Globus pallidus (tissue), 1 donor: ENCODE data around the gene ELF5.

Experiments
- DNase-seq: peaks from one replicate; pipeline ENCODE4 v3.0.0-alpha.2; 2015; ENCODE audit warnings: low spot score

The ELF5 gene

DNA sequence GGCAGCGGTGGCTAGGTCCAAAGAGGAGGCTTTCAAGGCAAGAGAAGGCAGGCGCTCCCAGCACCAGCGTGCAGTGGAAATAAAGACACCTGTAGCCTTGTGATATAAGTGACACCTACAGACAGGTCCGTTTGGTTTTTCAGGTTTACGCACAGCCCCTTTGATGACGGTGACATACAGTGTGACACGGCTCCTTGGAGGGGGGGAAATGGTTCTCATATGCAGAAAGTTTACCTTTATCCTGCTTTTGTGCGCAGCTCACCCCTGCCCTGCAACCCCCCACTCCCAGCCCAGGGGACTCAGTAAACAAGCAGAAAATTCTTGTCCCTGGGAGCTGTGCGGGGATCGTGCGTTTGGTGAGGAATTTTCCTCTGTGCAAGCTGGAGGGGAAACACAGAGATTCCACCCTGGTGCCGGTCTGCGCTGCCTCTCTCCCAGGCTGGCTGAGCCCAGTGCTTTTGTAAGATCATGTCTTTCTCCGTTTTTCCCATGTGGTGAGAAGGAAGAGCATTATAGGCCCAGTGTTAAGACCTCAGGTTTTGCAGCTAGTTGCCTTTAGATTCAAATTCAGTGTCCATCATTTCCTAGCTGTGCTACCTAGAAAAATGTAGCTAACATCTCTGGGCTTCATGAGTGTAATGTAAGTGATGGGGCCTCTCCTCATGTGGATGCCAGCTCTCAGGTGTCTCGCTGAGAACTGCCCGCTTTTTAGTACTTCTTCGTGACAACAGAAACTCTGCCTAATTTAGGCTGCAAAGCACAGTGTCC, at the start of gene ELF5:
Gene ELF5, minus strand, starts transcription at position 113 of the 768 bp plus-strand sequence. CDS start 8,045 bp downstream, outside the sequence.
- DNase-seq, result no peak

DNA sequence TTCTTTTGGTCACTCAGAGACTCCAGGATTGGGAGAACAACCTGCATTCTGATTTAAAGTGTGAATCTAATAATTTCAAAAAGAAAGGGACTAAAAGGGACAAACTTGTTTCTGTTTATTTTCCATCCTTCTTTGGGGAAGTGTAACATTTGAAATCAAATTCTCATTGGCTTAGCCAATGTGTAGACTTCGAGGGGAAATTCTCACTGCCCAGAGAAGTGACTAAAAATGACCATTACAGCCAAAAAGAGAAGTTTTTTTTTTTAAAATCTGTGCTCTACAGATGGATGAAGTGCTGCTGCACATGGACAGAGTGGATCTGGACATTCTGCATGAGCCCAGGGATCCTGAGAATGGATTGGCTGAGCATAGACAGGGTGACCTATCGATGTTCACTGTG, 49.4 kb upstream of the ELF5 start:
- no peak for DNase-seq

DNA sequence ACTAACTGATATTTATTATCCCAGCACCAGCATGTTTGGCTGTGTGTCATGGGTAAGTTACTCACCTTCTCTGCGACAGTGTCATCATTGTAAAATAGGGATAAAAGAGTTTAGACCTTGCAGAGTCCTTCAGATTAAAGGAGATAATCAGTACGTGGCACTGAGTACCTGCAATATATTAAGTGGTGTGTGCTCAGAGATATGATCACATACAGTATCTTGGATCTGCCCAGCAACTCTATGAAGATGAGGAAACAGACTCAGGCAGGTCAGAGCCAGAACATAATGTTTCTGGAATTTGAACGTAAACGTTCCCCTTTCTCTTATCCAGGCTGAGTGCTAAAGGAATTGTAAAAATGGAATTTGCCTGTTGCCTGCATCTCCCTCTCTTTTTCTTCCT, 46.9 kb upstream of the ELF5 start:
- no peak for DNase-seq

DNA sequence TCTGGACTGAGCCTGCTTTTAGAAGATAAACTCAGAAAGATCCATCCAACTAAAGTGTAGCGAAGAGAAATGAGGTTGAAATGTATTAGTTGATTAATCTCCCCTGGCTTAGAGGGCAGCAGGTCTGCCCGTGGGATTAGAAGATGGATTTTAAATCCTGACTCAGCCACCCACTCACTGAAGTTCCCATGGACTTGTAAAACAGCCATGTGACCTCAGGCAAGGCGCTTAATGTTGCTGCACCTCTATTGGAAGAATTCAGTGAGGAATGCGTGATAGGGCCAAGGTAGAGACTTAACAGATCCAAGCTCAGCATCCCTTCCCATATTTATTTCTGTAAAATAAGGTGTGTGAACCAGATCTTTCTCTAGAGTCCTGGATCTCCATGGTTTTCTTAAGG, 45.1 kb upstream of the ELF5 start:
- no peak for DNase-seq

DNA sequence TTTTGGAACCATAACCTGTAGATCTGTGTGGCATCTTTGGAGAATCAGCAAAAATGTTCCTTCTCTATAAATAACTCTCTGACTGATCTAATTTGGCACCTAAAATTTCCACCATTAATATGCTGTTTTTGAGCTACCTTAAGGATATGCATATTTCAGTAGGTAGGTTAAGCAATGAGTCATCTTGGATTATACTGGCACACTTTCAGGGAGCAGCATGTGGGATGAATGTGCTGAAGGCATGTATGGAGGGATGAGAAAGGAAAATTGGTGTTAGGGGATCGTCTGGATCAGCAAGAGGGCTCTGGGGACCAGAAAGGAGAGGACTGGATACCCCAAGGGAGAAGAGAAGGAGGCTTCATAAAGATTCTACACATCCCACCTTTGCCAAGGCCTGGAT, 44.6 kb upstream of the ELF5 start:
- no peak for DNase-seq

- peak; percentile 60 for DNase-seq
These were observed 38.7 kb upstream of the ELF5 start for GRCh38 chr11:34552270-34552669.

- no peak for DNase-seq
These were observed 35.7 kb upstream of the ELF5 start for GRCh38 chr11:34549271-34549670.

GRCh38 chr11:34548278-34548677, 34.7 kb upstream of the ELF5 start:
- DNase-seq, result no peak

DNA sequence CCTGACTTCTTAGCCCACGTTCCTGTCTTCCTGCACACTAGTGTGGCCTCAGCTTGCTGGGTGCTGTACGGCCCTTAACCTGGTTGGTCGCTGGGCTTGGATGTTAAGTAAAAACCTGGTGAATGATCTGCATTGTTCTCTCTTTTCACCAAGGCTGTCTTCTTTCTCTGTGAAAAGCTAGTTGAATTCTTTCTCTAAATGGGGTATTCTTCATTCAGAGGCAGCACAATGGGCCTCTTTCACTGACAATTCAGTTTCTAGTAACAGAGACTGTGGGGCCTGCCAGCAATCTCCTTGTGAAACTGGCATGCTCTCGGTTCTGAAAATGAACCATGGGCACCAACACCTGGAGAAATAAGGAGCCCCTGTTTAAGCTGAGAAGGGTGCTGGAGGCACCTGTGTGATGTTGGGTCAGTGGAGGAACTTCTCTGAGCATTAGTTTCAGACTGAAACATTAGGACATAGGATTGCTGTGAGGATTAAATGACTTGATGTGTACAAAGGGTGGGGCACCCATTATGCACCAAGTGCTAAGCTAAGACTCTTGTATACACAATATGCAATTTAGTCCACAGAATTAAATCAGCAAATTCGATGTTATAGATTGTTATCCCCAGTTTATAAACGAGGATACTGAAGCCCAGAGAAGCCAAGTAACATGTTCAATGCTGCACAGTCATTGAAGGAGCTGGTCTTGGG, 33.1 kb upstream of the ELF5 start:
- DNase-seq, result peak; percentile 96

GRCh38 chr11:34542089-34542488, 28.5 kb upstream of the ELF5 start:
- DNase-seq, result no peak

- DNase-seq, result no peak
These were observed 27.3 kb upstream of the ELF5 start for GRCh38 chr11:34540870-34541269.

DNA sequence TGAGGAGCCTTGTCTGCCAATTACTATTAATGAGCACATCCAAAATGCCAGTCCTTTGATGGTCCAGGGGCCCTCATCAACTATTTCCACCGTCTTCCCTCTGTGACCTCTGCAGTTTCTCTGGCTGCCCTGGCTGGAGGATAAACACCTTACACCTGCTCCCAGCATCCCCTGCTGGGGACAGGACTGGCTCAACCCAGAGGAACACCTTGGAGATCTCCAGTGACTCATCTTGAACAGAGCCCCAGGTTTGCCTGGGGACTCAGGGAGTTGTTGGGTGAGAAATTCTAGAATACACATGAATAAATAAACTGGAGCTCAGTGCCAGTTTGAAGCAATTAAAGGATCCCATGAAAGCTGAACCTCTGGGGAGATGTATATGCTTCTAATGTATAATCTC, 24.0 kb upstream of the ELF5 start:
- no peak for DNase-seq

- no peak for DNase-seq
These were observed 22.5 kb upstream of the ELF5 start for GRCh38 chr11:34536056-34536455.

- no peak for DNase-seq
These were observed 21.2 kb upstream of the ELF5 start for GRCh38 chr11:34534826-34535225.

DNA sequence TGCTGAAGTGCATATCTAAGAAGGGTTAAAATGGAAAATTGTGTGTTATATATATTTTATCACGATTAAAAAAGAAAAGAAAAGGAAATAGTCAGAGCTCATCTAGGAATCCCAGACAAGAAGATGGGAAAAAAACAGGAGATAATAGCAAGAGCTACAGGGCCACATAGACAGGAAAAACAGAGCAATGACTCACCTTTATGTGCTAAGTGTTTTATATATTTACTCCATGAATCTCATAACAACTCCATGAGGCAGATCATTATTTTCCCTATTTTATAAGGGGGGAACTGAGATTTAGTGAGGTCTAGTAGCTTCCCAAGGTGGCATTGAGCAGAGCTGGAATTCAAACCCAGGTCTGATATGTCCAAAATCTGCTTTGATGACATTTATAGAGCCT, 18.1 kb upstream of the ELF5 start:
- no peak for DNase-seq

DNA sequence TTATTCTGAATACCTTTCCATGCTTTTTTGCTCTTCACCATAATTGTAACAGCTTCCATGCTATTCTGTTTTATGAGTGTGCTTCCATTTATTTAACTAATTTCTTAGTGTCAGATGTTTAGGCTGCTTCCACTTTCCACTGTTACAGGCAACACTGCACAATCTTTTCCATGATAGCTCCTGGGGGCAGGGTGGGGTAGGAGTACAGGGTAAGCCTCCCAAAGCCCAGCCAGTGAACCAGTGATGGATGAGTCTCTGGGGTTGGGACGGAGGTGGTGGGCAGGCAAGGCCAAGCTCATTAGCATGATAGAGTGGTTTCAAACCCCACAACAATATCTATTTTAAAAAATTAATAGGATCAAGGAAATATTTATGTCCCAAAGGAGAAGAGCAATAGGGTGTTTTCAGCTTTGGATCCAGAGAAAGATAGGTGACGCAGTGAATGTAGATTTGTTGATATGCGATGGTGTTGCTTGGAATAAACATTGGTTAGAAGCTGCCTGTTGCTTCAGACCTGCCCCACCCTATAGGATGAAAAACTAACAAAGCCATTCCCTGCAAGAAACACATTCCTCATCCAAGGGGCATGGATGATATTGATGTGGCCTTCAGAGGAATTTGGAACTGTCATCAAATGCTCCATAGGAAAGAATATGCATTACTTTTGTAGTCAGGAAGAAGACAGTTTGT, 17.1 kb upstream of the ELF5 start:
- DNase-seq, result no peak

DNA sequence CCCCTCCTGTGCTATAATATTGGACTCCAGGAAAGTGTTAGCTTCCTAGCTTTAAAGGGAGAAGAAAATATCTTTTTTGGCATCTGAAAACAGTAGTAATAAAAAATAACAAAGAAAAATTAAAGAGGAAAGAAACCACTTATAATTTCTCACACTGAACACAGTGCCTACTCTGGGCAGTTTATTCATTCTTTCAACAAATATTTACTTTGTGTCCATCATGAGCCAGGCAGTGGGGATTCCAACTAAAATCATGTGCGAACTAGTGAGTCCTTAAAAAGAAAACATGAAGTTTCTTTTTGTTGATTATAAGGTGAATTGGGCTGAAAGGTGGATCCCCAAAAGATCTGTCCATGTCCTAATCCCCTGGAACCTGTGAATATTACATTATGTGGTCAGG, 16.0 kb upstream of the ELF5 start:
- no peak for DNase-seq

DNA sequence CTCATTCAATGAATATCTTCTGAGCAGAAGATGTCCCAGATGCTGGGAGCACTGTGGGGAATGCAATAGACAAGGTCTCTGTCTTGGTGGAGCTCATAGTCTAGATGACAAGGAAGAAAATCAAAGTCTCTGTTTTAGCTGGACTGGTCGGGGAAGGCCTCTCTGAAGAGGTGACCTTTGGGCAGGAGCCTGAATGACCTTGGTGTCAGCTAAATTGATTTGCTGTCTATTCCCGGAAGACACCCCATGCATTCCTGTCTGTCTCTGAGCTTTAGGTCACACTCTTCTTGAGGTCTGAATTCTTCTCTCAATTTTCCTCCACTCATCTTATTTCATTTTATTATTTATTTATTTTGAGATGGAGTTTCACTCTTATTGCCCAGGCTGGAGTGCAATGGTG, 14.5 kb upstream of the ELF5 start:
- DNase-seq, result no peak

- DNase-seq, result no peak
These were observed 12.5 kb upstream of the ELF5 start for GRCh38 chr11:34525888-34526657.

- no peak for DNase-seq
These were observed 11.5 kb upstream of the ELF5 start for GRCh38 chr11:34525098-34525497.

DNA sequence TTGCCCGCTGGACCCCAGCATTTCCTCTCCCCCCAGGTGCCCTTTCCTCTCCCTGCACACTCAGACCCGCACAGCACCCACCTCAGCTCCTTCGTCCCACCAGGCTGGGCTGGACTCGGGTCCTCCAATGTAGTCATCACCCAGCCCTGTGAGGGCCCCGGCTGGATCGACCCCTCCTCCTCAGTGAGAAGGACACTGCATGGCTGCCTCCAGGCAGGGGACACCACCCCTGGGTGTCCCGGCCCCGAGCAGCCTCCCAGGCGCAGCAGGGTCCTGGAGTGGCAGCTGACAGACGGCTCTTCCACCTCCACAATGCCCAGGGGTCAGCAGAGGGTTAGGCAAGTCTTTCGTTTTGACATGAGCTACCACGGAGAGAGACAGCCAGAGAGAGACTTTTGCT, 11.1 kb upstream of the ELF5 start:
- DNase-seq, result no peak

DNA sequence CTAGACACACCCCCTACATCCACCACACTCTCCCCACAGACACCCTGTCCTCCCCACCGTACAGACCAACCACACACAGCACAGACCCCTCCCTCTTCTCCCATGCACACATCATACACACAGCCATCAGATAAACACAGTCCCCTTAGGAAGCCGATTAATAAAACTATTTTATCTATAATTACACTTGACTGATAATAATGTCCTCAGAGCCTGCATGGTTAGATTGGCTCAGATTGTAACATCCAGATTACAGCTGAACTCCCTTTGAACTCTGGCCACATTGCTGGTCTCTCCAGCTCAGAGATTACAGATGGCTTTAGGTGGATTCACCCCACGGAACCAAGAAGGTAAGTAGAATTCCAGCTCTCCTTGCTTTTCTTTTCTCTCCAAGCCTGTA, 9.5 kb upstream of the ELF5 start:
- DNase-seq, result no peak
